CD4-positive, CD25-positive, alpha-beta regulatory T cell (primary cell): ENCODE data around the gene MTHFD1L. TPM values are rescaled to one million over a fixed set of nuclear protein-coding genes. Genes with fewer than 3 reads are reported as not detected.

ENCODE experiments used
- ATAC-seq, 2 donors: fragments of 150-1000 bp; cut with Tn5 transposase; one replicate each; pipeline ENCODE4 v1.10.0; 2021; ENCODE audit warnings: low read depth in 2 of 2, moderate number of reproducible peaks in 2 of 2, moderate library complexity in 1 of 2
- DNase-seq, 3 donors: peaks; one replicate each; pipeline versions ENCODE4 v3.0.0 to v3.0.0-alpha.2; 2012 to 2022; ENCODE audit warnings: mixed read lengths in 1 of 3
- H3K27ac ChIP-seq: one replicate; pipeline ENCODE4 v1.7.0; 2013; ENCODE audit warnings: mild to moderate bottlenecking, low read length; ENCODE audit not compliant: insufficient read depth, poor library complexity, severe bottlenecking
- H3K27me3 ChIP-seq: one replicate; pipeline ENCODE4 v1.7.0; 2013; ENCODE audit warnings: low read length; ENCODE audit not compliant: control insufficient read depth, insufficient read depth
- H3K36me3 ChIP-seq: one replicate; pipeline ENCODE4 v1.7.0; 2013; ENCODE audit warnings: mild to moderate bottlenecking, low read length, moderate library complexity; ENCODE audit not compliant: control insufficient read depth, insufficient read depth
- H3K4me1 ChIP-seq: 2 replicates; pipeline ENCODE4 v1.7.0; 2013; ENCODE audit warnings: mild to moderate bottlenecking, low read length; ENCODE audit not compliant: insufficient read depth, control insufficient read depth, poor library complexity, severe bottlenecking
- H3K4me3 ChIP-seq: one replicate; pipeline ENCODE4 v1.7.0; 2013; ENCODE audit warnings: low read depth, mild to moderate bottlenecking, low read length, moderate library complexity
- H3K9me3 ChIP-seq, 2 experiments: 1 replicate in 1 of 2; 2 replicates in 1 of 2; pipeline ENCODE4 v1.7.0; 2013; ENCODE audit warnings: low read length in 2 of 2, mild to moderate bottlenecking in 1 of 2, moderate library complexity in 1 of 2; ENCODE audit not compliant: control insufficient read depth in 2 of 2
- H3K27ac Mint-ChIP-seq, 3 donors: one replicate each; pipeline ENCODE4 v1.8.0; 2020 to 2022; ENCODE audit warnings: mild to moderate bottlenecking in 3 of 3, mixed read lengths in 3 of 3, moderate library complexity in 2 of 3
- H3K27me3 Mint-ChIP-seq: one replicate; pipeline ENCODE4 v1.8.0; 2022; ENCODE audit warnings: mild to moderate bottlenecking, mixed read lengths
- H3K36me3 Mint-ChIP-seq: one replicate; pipeline ENCODE4 v1.8.0; 2020; ENCODE audit warnings: mixed read lengths
- H3K4me1 Mint-ChIP-seq, 4 donors: one replicate each; pipeline ENCODE4 v1.8.0; 2020 to 2022; ENCODE audit warnings: mixed read lengths in 4 of 4, mild to moderate bottlenecking in 1 of 4
- H3K4me3 Mint-ChIP-seq, 4 donors: one replicate each; pipeline ENCODE4 v1.8.0; 2020 to 2022; ENCODE audit warnings: mild to moderate bottlenecking in 4 of 4, mixed read lengths in 4 of 4, moderate library complexity in 3 of 4
- H3K9me3 Mint-ChIP-seq, 7 donors: one replicate each; pipeline ENCODE4 v1.8.0; 2020 to 2022; ENCODE audit warnings: mixed read lengths in 7 of 7, mild to moderate bottlenecking in 3 of 7, moderate library complexity in 2 of 7
- polyA plus RNA-seq, 4 donors: library from polyadenylated mRNA; unstranded; fragments of 300-500 nt; fragmentation: Illumina TruSeq; gene quantifications; one replicate each; pipeline ENCODE4 v1.2.3, GENCODE V29; 2021
- total RNA-seq: library from RNA; stranded (reverse); gene quantifications from one replicate; pipeline ENCODE4 v1.2.3, GENCODE V29; 2022

MTHFD1L gene
- total and polyA plus RNA-seq, 5 donors from 2014 or later = 2.0 to 11.1 (median 3.4) TPM

DNA sequence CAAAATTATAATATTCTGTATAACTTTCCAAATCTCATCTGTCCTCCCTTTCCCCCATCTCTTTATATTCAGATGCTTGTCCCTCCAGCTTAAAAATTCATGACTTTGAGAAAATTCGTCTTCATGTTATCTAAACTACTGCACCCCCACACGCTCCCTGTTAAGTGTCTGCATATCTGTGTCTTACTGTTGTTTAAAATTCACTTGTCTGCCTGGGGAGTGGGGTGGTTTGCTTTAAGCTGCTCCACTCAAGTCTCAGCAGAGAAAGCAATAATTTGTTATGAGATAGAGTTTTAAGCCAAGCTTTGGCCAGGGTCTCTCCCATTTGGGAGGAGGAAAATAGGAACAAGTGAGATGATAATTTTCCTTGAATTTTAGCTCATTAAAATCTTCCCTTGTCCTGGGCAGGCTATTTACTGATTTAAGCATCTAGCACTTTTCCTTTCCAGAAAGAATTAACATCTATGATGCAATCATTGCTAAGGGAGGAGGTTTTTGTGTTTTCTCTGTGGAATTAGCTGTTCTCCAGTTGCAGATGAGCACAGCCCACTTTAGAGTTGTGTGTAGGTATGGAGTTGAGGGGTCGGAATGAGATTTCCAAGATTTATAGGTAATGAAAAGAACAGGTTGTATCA lies 36.8 kb downstream of the MTHFD1L start:
- H3K4me3 Mint-ChIP-seq = no peak overlapping the region
- H3K9me3 Mint-ChIP-seq = no peaks in the 10 kb centered on the region
- H3K27me3 Mint-ChIP-seq = no peaks in the 10 kb centered on the region
- H3K27ac Mint-ChIP-seq = peak overlapping the region in 1 of 3 donors; percentile 65
- Histone ChIP-seq H3K36me3 (no peaks in the 10 kb centered on the region), H3K4me3 (no peak overlapping the region), H3K27ac (no peak overlapping the region), H3K4me1 (peaks cover 7% of the 10 kb centered on the region), H3K9me3 (no peaks in the 10 kb centered on the region), H3K27me3 (no peaks in the 10 kb centered on the region)
- peaks cover 0 to 10% (median 4%) of the 10 kb centered on the region in 4 donors for H3K4me1 Mint-ChIP-seq
- DNase-seq = no peak
- H3K36me3 Mint-ChIP-seq = no peaks in the 10 kb centered on the region
- ATAC-seq = no peak

DNA sequence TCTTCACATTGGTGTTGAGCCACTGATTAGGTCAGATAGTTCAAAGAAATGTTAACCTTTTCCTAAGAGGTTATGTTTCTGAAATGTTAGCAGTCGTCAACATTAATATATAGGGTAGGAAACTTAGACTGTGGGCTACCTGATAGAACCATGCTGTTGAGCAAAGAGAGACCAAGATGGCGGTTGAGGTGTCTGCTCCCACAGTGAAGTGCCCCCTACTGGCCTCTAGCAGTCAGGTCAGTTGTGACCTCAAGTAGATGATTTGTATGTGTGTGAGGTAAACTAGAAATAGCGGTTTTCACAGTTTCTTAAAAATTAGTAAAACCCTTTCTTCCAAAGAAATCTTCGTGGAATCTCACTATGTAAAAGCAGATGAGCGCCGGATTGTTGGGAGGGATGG lies 40.3 kb downstream of the MTHFD1L start:
- H3K27me3 ChIP-seq = no peaks in the 10 kb centered on the region
- H3K9me3 Mint-ChIP-seq = no peaks in the 10 kb centered on the region
- H3K36me3 Mint-ChIP-seq = peaks cover 4% of the 10 kb centered on the region
- H3K4me1 ChIP-seq = no peaks in the 10 kb centered on the region
- H3K4me3 ChIP-seq = no peak overlapping the region
- no peaks in the 10 kb centered on the region for H3K27me3 Mint-ChIP-seq
- no peak overlapping the region for H3K27ac ChIP-seq
- DNase-seq (no peak), ATAC-seq (no peak)
- H3K9me3 ChIP-seq = no peaks in the 10 kb centered on the region
- peak overlapping the region in 1 of 3 donors; percentile 25 for H3K27ac Mint-ChIP-seq
- H3K4me1 Mint-ChIP-seq = no peaks in the 10 kb centered on the region
- H3K4me3 Mint-ChIP-seq = no peak overlapping the region
- no peaks in the 10 kb centered on the region for H3K36me3 ChIP-seq

DNA sequence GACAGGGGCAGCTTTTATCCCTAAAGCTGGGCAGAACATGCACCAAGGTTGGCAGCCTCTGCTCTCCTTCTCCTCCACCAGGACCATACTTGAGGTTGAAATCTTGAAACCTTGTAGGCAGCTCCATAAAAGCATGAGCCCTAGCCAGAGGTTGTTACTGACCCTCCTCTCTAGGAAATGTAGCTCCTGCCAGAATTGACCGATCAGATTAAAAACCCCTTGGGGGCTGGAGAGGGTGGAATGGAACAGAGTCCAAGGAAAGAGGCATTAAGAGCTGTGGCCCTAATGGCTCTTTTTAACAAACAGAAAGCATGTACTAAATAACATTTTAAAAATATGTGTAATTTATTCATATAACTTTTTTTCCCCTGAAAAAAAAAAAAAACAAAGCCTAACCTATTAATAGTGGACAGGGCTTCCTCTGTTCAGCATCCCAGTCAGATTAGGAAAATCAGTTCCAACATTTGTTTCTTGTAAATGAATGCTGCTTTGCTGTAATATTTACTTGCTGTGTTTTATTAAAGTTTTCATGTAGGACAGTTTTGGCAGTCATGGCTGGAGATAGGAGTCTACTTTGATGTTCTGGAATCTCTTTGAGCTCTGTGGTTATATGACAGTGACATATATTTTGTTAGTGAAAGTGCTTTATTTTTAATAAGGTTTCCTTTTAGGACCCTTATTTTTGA lies 41.3 kb downstream of the MTHFD1L start:
- Mint-ChIP-seq H3K27ac (no peak overlapping the region), H3K36me3 (peaks cover 4% of the 10 kb centered on the region), H3K9me3 (peaks cover 0 to 2% (median 0%) of the 10 kb centered on the region in 7 donors), H3K4me1 (no peaks in the 10 kb centered on the region), H3K27me3 (no peaks in the 10 kb centered on the region), H3K4me3 (no peak overlapping the region)
- Histone ChIP-seq H3K4me1 (no peaks in the 10 kb centered on the region), H3K27me3 (no peaks in the 10 kb centered on the region), H3K27ac (no peak overlapping the region), H3K9me3 (no peaks in the 10 kb centered on the region), H3K36me3 (no peaks in the 10 kb centered on the region), H3K4me3 (no peak overlapping the region)
- DNase-seq = no peak
- ATAC-seq = no peak

DNA sequence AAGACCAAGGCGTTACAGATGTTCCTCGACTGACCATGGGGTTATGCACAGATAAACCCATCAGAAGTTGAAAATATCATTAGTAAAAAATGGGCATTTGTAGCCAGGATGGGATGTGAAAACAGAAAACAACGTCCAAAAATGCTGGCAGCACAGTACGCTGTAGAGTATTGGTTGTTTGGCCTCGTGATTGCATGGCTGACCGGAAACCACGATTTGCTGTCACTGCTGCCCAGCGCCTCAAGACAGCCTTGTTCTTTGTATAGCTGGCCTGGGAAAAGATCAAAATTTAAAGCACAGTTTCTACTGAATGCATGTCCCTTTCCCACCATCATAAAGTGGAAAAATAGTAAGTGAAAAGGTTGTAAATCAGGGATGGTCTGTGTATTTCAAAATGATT lies 41.9 kb downstream of the MTHFD1L start:
- Histone ChIP-seq H3K36me3 (no peaks in the 10 kb centered on the region), H3K27ac (no peak overlapping the region), H3K27me3 (no peaks in the 10 kb centered on the region), H3K4me3 (no peak overlapping the region), H3K4me1 (no peaks in the 10 kb centered on the region), H3K9me3 (no peaks in the 10 kb centered on the region)
- H3K27me3 Mint-ChIP-seq = no peaks in the 10 kb centered on the region
- H3K36me3 Mint-ChIP-seq = peaks cover 4% of the 10 kb centered on the region
- no peak for DNase-seq
- no peak for ATAC-seq
- no peak overlapping the region for H3K4me3 Mint-ChIP-seq
- peaks cover 0 to 2% (median 0%) of the 10 kb centered on the region in 7 donors for H3K9me3 Mint-ChIP-seq
- no peak overlapping the region for H3K27ac Mint-ChIP-seq
- no peaks in the 10 kb centered on the region for H3K4me1 Mint-ChIP-seq

DNA sequence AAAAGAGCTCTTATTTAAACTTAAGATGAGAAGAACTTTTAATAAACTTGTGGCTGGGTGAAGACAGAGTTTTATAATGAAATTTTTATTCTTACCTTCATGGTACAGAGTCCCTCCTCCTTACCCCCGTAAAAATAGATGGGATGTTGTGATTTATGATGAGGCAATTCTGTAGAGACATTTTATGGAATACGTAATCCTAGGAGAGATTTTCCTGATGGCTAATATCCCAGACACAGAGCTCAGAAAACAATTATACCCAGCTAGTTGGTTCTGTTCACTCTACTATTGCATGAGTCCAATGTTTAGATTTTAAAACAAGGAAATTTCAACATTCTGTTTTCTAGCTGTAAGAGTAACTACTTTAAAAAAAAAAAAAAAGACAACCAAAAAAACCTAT lies 43.4 kb downstream of the MTHFD1L start:
- Histone ChIP-seq H3K9me3 (no peaks in the 10 kb centered on the region), H3K4me1 (no peaks in the 10 kb centered on the region), H3K27ac (no peak overlapping the region), H3K36me3 (no peaks in the 10 kb centered on the region), H3K4me3 (no peak overlapping the region), H3K27me3 (no peaks in the 10 kb centered on the region)
- no peaks in the 10 kb centered on the region for H3K27me3 Mint-ChIP-seq
- peaks cover 0 to 2% (median 0%) of the 10 kb centered on the region in 7 donors for H3K9me3 Mint-ChIP-seq
- H3K4me3 Mint-ChIP-seq = no peak overlapping the region
- peaks cover 0 to 1% (median 0%) of the 10 kb centered on the region in 4 donors for H3K4me1 Mint-ChIP-seq
- H3K36me3 Mint-ChIP-seq = peaks cover 4% of the 10 kb centered on the region
- no peak for DNase-seq
- H3K27ac Mint-ChIP-seq = no peak overlapping the region
- no peak for ATAC-seq

DNA sequence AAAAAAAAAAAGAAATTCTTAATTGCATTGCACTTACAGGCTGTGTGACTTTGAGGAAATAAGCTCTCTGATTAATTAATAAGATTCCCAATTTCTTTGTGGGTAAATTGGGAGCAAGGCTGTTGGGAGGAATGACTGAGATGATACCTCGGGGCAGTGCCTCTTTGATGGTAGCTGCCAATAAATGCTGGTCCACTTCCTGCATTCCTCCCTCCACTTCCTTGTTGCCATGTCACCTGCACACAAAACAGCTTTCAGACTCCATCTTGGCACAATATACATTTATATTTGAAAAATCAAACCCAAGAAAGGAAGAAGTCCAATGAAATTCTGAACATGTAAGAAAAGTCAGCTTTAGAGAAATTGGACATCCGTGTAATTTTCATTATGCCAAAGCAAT lies 45.1 kb downstream of the MTHFD1L start:
- Mint-ChIP-seq H3K36me3 (peaks cover 4% of the 10 kb centered on the region), H3K27me3 (no peaks in the 10 kb centered on the region), H3K27ac (no peak overlapping the region), H3K4me1 (peaks cover 0 to 1% (median 0%) of the 10 kb centered on the region in 4 donors), H3K4me3 (no peak overlapping the region), H3K9me3 (peaks cover 0 to 2% (median 0%) of the 10 kb centered on the region in 7 donors)
- H3K4me1 ChIP-seq = no peaks in the 10 kb centered on the region
- H3K27me3 ChIP-seq = no peaks in the 10 kb centered on the region
- ATAC-seq (no peak), DNase-seq (no peak)
- H3K27ac ChIP-seq = no peak overlapping the region
- no peak overlapping the region for H3K4me3 ChIP-seq
- no peaks in the 10 kb centered on the region for H3K36me3 ChIP-seq
- no peaks in the 10 kb centered on the region for H3K9me3 ChIP-seq

DNA sequence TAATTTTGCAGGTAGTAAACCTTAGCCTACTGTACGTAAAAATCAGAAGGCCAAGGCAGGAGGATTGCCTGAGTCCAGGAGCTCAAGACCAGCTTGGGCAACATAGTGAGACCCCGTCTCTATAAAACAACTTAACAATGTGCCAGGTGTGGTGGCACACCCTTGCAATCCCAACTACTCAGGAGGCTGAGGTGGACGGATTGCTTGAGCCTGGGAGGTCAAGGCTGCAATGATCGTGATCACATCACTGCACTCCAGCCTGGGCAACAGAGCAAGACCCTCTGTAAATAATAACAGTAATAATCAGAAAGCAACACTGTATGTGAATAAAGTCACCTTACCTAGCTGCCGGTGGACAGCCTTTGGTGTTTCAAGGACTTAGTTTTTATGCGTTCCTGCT lies 48.9 kb downstream of the MTHFD1L start:
- no peaks in the 10 kb centered on the region for H3K27me3 Mint-ChIP-seq
- H3K9me3 Mint-ChIP-seq = peaks cover 0 to 2% (median 0%) of the 10 kb centered on the region in 7 donors
- H3K4me3 Mint-ChIP-seq = no peak overlapping the region
- no peaks in the 10 kb centered on the region for H3K9me3 ChIP-seq
- no peaks in the 10 kb centered on the region for H3K36me3 ChIP-seq
- ATAC-seq = no peak
- no peak for DNase-seq
- no peaks in the 10 kb centered on the region for H3K4me1 ChIP-seq
- no peaks in the 10 kb centered on the region for H3K27me3 ChIP-seq
- no peak overlapping the region for H3K27ac Mint-ChIP-seq
- no peak overlapping the region for H3K27ac ChIP-seq
- H3K36me3 Mint-ChIP-seq = peaks cover 10% of the 10 kb centered on the region
- H3K4me1 Mint-ChIP-seq = peaks cover 0 to 1% (median 0%) of the 10 kb centered on the region in 4 donors
- H3K4me3 ChIP-seq = no peak overlapping the region
